Measurements from ENCODE around the gene RPS18. TPM values are rescaled to one million over a fixed set of nuclear protein-coding genes. Genes with fewer than 3 reads are reported as not detected.

The RPS18 gene
- total and polyA plus RNA-seq, 7 donors = 1,108 to 4,446 (median 1,410) TPM

DNA sequence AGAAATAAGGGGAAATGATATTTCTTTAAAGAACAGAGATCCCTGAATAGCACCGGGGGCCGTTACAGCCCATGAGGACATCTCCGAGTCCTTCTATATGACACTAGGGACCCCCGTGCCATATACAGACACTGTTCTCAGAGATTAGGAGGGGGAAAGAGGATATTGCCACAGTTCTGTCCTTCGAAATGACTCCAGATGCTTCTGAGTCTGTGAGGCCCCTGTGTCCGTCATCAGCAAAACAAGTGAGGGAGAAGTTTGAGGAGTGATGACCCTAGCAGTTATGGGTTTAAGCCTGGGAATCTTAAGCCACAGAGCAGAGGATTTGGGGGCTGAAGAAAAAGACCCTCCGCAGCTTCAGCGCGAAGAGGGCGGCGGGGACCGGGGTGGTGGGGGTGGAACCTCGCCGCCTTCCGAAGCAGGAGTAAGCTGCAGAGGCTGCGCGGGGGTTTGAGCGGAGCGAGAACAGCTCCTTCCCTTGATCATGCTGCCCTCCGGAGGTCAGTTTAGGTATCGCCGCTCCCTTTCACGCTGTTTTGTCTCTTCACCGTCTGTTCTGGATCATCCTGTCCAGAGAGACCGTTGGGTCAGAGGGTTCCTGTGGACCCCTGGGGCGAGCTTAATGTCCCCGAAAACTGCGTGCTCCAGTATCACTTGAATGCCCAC, 23.8 kb upstream of the RPS18 start:
- Histone ChIP-seq H3K4me1 (peaks cover 13% of the 10 kb centered on the region), H3K9me3 (no peaks in the 10 kb centered on the region), H3K4me3 (peak overlapping the region; percentile 74), H3K36me3 (ENCODE audit: insufficient read depth in 1 of 2, low read depth in 1 of 2) (peaks cover 6 to 20% of the 10 kb centered on the region in 2 donors), H3K27ac (peak overlapping the region; percentile 85), H3K27me3 (ENCODE audit: insufficient read depth in 3 of 3, low read length in 2 of 3) (no peaks in the 10 kb centered on the region)
- ATAC-seq (peak; percentile 72 to 82 (median 78)), DNase-seq (peak; percentile 87 to 92)
- intact Hi-C loops (cut with DNase I) = loop anchor here (1.0 to 5.0 kb wide), 6 partner anchors 41 to 233 kb away; partner anchors contain the start of gene RING1 (in 1 of the 2)
- 5 to 7% (median 5%) methylated on average over 28 of the region's 28 CpGs for WGBS, 3 donors
- TF ChIP-seq CTCF (IDR thresholded peaks at IDR 0.05) = peak; percentile 98

- H3K36me3 ChIP-seq (ENCODE audit: insufficient read depth in 1 of 2, low read depth in 1 of 2) = peaks cover 6 to 22% of the 10 kb centered on the region in 2 donors
- no peak for TF ChIP-seq CTCF (IDR thresholded peaks at IDR 0.05)
- peaks cover 13% of the 10 kb centered on the region for H3K4me1 ChIP-seq
- 0 to 1% (median 0%) methylated on average over 17 to 18 of the region's 18 CpGs for WGBS, 3 donors
- no peak for DNase-seq
- intact Hi-C loops (cut with DNase I) = loop anchor here (1.0 to 5.0 kb wide), 6 partner anchors 41 to 234 kb away; partner anchors contain the start of gene RING1 (in 1 of the 2)
- ATAC-seq = peak; percentile 4 to 35 (median 16)
- H3K27me3 ChIP-seq (ENCODE audit: insufficient read depth in 3 of 3, low read length in 2 of 3) = no peaks in the 10 kb centered on the region
- no peaks in the 10 kb centered on the region for H3K9me3 ChIP-seq
- H3K4me3 ChIP-seq = peak overlapping the region; percentile 74
- peak overlapping the region; percentile 85 for H3K27ac ChIP-seq
Observed at GRCh38 chr6:33248643-33248931, 23.3 kb upstream of the RPS18 start.

GRCh38 chr6:33248932-33249731, 22.7 kb upstream of the RPS18 start:
- 0 to 1% (median 0%) methylated on average over 58 of the region's 58 CpGs for WGBS, 3 donors
- intact Hi-C loops (cut with DNase I) = loop anchor here (1.0 to 5.0 kb wide), 6 partner anchors 42 to 234 kb away; partner anchors contain the start of gene RING1 (in 1 of the 2)

More at GRCh38 chr6:33248932-33249731, 22.7 kb upstream of the RPS18 start:
- Histone ChIP-seq H3K36me3 (ENCODE audit: insufficient read depth in 1 of 2, low read depth in 1 of 2) (peaks cover 6 to 27% of the 10 kb centered on the region in 2 donors), H3K4me1 (peaks cover 13% of the 10 kb centered on the region), H3K27ac (peak overlapping the region; percentile 85), H3K9me3 (no peaks in the 10 kb centered on the region), H3K27me3 (ENCODE audit: insufficient read depth in 3 of 3, low read length in 2 of 3) (no peaks in the 10 kb centered on the region), H3K4me3 (peak overlapping the region; percentile 74)
- peak; percentile 95 to 97 (median 96) for ATAC-seq
- DNase-seq = peak; percentile 96 to 98
- no peak for TF ChIP-seq CTCF (IDR thresholded peaks at IDR 0.05)
